Measurements from ENCODE around the gene SNAP29. TPM values are rescaled to one million over a fixed set of nuclear protein-coding genes. Genes with fewer than 3 reads are reported as not detected.

The SNAP29 gene
- total RNA-seq, 1 experiment from 2014 or later, result 17.9 TPM

DNA sequence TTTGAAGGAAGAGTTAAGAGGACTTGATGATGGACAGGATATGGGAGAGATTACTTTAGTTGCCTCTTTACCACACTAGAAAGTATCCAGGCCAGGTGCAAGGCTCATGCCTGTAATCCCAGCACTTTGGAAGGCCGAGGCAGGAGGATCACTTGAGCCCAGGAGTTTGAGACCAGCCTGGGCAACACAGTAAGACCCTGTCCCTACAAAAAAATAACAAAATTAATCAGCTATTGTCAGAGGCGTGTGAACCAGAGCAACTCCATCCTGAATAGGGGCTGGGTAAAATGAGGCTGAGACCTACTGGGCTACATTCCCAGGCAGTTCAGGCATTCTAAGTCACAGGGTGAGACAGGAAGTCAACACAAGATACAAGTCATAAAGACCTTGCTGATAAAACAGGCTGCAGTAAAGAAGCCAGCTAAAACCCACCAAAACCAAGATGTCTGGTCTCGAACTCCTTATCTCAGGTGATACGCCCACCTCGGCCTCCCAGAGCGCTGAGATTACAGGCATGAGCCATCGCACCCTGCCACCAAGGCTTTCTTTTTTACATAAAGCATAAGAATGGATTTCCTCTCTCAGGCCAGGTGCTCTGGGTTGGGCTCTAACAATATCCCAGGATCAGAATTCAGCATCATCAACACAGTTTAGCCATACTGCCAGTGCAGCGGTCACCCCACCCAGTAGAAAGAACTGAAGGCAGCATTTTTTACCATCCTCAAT is 18.0 kb upstream of the SNAP29 start:
- Histone ChIP-seq H2AK5ac (ENCODE audit: insufficient read length, low read length) (no peak overlapping the region), H3K23ac (ENCODE audit: insufficient read length, low read depth, low read length) (no peak overlapping the region), H3T11ph (ENCODE audit: low read length) (no peak overlapping the region), H3K27me3 (ENCODE audit: insufficient read depth, low read length) (no peaks in the 10 kb centered on the region), H3K56ac (ENCODE audit: insufficient read length, low read depth, low read length) (no peak overlapping the region), H3K9me3 (ENCODE audit: control insufficient read depth, low read depth, low read length) (no peaks in the 10 kb centered on the region), H3K4me1 (ENCODE audit: insufficient read depth, low read length) (peaks cover 4% of the 10 kb centered on the region; the same call in 1 of the 2 replicates), H4K5ac (ENCODE audit: insufficient read length, low read depth, low read length) (no peak overlapping the region), H4K8ac (replicated peaks; ENCODE audit: insufficient read length, low read depth, low read length) (no peak overlapping the region), H3K18ac (ENCODE audit: insufficient read length, low read depth, low read length) (no peak overlapping the region), H3K4ac (ENCODE audit: low read depth, low read length) (no peak overlapping the region), H2BK15ac (ENCODE audit: low read depth, low read length) (no peak overlapping the region), H4K20me1 (ENCODE audit: control insufficient read depth, insufficient read depth, insufficient read length) (no peaks in the 10 kb centered on the region), H3K14ac (ENCODE audit: insufficient read depth, low read length) (no peak overlapping the region), H3K79me1 (ENCODE audit: insufficient read depth, low read depth, low read length, poor library complexity, severe bottlenecking) (no peaks in the 10 kb centered on the region), H3K23me2 (ENCODE audit: insufficient read length, low read depth, low read length, poor library complexity, severe bottlenecking) (no peaks in the 10 kb centered on the region), H2AFZ (ENCODE audit: low read length) (no peak overlapping the region), H3K27ac (ENCODE audit: insufficient read length, low read depth, low read length) (no peak overlapping the region), H3K4me2 (ENCODE audit: insufficient read depth, insufficient read length, low read length) (no peak overlapping the region), H4K91ac (ENCODE audit: insufficient read length, low read depth, low read length) (no peak overlapping the region), H2BK120ac (ENCODE audit: low read depth, low read length, poor library complexity, severe bottlenecking) (no peak overlapping the region), H3K9ac (ENCODE audit: extremely low read depth, insufficient read length, low read length) (no peak overlapping the region), H2BK5ac (ENCODE audit: insufficient read length, low read length) (no peak overlapping the region), H2BK20ac (ENCODE audit: low read depth, low read length, poor library complexity, severe bottlenecking) (no peak overlapping the region), H3K79me2 (ENCODE audit: insufficient read depth, low read length) (peaks cover 2% of the 10 kb centered on the region; the same call in 1 of the 2 replicates), H2BK12ac (ENCODE audit: insufficient read length, low read depth, low read length) (no peak overlapping the region)
- Mint-ChIP-seq H3K27me3 (ENCODE audit: low read depth) (no peaks in the 10 kb centered on the region), H3K9me3 (no peaks in the 10 kb centered on the region), H3K4me1 (peaks cover 28 to 34% of the 10 kb centered on the region in 2 experiments), H3K27ac (peak overlapping the region; percentile 35 to 91 (median 36); a peak in 6 of 7 replicates), H3K4me3 (peak overlapping the region in 1 of 2 experiments; percentile 45; a peak in 2 of 5 replicates), H3K36me3 (ENCODE audit: insufficient read depth in 1 of 3, low read depth in 3 of 3) (no peaks in the 10 kb centered on the region)
- WGBS (ENCODE audit: extremely low coverage, insufficient read length, low lambda C conversion rate), result no CpG with 5 or more reads among the region's 8 CpGs
- TF ChIP-seq, protein P1, sequence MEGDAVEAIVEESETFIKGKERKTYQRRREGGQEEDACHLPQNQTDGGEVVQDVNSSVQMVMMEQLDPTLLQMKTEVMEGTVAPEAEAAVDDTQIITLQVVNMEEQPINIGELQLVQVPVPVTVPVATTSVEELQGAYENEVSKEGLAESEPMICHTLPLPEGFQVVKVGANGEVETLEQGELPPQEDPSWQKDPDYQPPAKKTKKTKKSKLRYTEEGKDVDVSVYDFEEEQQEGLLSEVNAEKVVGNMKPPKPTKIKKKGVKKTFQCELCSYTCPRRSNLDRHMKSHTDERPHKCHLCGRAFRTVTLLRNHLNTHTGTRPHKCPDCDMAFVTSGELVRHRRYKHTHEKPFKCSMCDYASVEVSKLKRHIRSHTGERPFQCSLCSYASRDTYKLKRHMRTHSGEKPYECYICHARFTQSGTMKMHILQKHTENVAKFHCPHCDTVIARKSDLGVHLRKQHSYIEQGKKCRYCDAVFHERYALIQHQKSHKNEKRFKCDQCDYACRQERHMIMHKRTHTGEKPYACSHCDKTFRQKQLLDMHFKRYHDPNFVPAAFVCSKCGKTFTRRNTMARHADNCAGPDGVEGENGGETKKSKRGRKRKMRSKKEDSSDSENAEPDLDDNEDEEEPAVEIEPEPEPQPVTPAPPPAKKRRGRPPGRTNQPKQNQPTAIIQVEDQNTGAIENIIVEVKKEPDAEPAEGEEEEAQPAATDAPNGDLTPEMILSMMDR (conservative IDR thresholded peaks at IDR 0.05), result no peak
- DNase-seq, result peak; percentile 37

All from H9 (cell line).